ENCODE results near the gene CYP26B1. TPM values are rescaled to one million over a fixed set of nuclear protein-coding genes. Genes with fewer than 3 reads are reported as not detected.

CYP26B1 gene
- total RNA-seq, 6 experiments from 2014 or later: 0.81 to 4.0 (median 1.8) TPM

GRCh38 chr2:72095364-72095763 lies 52.3 kb downstream of the CYP26B1 start:
- no peak overlapping the region for H3K4me3 ChIP-seq
- H3K9me3 ChIP-seq: no peaks in the 10 kb centered on the region
- TF ChIP-seq CTCF (IDR thresholded peaks at IDR 0.05): no peak
- TF ChIP-seq POLR2A (IDR thresholded peaks at IDR 0.05): no peak
- intact Hi-C loops (cut with DNase I): no loop called here
- no peak overlapping the region for H3K27ac ChIP-seq
- no peaks in the 10 kb centered on the region for H3K4me1 ChIP-seq
- 79% methylated on average over 3 of the region's 3 CpGs for WGBS (ENCODE audit: insufficient coverage, low coverage, low lambda C conversion rate, missing lambda C conversion rate)
- ATAC-seq: no peak
- no peak for DNase-seq
- H3K27me3 ChIP-seq: peaks cover 0 to 9% of the 10 kb centered on the region in 2 donors
- H3K36me3 ChIP-seq: no peaks in the 10 kb centered on the region

GRCh38 chr2:72094701-72095100 lies 53.0 kb downstream of the CYP26B1 start:
- Histone ChIP-seq H3K4me3 (no peak overlapping the region), H3K4me1 (no peaks in the 10 kb centered on the region), H3K9me3 (no peaks in the 10 kb centered on the region), H3K27ac (no peak overlapping the region), H3K27me3 (peaks cover 0 to 9% of the 10 kb centered on the region in 2 donors), H3K36me3 (no peaks in the 10 kb centered on the region)
- intact Hi-C loops (cut with DNase I): no loop called here
- ATAC-seq (no peak), DNase-seq (peak in 1 of 3 donors; percentile 17)
- WGBS (ENCODE audit: insufficient coverage, low coverage, low lambda C conversion rate, missing lambda C conversion rate): 67% methylated on average over 1 of the region's 4 CpGs
- TF ChIP-seq CTCF (IDR thresholded peaks at IDR 0.05): no peak
- no peak for TF ChIP-seq POLR2A (IDR thresholded peaks at IDR 0.05)

GRCh38 chr2:72092111-72092510 lies 55.6 kb downstream of the CYP26B1 start:
- ATAC-seq (no peak), DNase-seq (no peak)
- 70% methylated on average over 6 of the region's 6 CpGs for WGBS (ENCODE audit: insufficient coverage, low coverage, low lambda C conversion rate, missing lambda C conversion rate)
- Histone ChIP-seq H3K27me3 (no peaks in the 10 kb centered on the region), H3K9me3 (no peaks in the 10 kb centered on the region), H3K4me1 (no peaks in the 10 kb centered on the region), H3K36me3 (no peaks in the 10 kb centered on the region), H3K27ac (no peak overlapping the region), H3K4me3 (no peak overlapping the region)
- TF ChIP-seq POLR2A (IDR thresholded peaks at IDR 0.05): no peak
- no peak for TF ChIP-seq CTCF (IDR thresholded peaks at IDR 0.05)
- intact Hi-C loops (cut with DNase I): no loop called here

GRCh38 chr2:72090781-72091482 lies 56.7 kb downstream of the CYP26B1 start:
- TF ChIP-seq POLR2A (IDR thresholded peaks at IDR 0.05) (no peak), CTCF (IDR thresholded peaks at IDR 0.05) (no peak)
- Histone ChIP-seq H3K4me1 (no peaks in the 10 kb centered on the region), H3K27me3 (no peaks in the 10 kb centered on the region), H3K9me3 (no peaks in the 10 kb centered on the region), H3K4me3 (no peak overlapping the region), H3K27ac (no peak overlapping the region), H3K36me3 (no peaks in the 10 kb centered on the region)
- DNase-seq: no peak
- intact Hi-C loops (cut with DNase I): no loop called here
- no CpG with 5 or more reads among the region's 4 CpGs for WGBS (ENCODE audit: insufficient coverage, low coverage, low lambda C conversion rate, missing lambda C conversion rate)
- ATAC-seq: no peak
